Measurements from ENCODE around the gene SPEM2. TPM values are rescaled to one million over a fixed set of nuclear protein-coding genes. Genes with fewer than 3 reads are reported as not detected.

Gene SPEM2
- total RNA-seq, 1 experiment from 2014 or later = not detected

DNA sequence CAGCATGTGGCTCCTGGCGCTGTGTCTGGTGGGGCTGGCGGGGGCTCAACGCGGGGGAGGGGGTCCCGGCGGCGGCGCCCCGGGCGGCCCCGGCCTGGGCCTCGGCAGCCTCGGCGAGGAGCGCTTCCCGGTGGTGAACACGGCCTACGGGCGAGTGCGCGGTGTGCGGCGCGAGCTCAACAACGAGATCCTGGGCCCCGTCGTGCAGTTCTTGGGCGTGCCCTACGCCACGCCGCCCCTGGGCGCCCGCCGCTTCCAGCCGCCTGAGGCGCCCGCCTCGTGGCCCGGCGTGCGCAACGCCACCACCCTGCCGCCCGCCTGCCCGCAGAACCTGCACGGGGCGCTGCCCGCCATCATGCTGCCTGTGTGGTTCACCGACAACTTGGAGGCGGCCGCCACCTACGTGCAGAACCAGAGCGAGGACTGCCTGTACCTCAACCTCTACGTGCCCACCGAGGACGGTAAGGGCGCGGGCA is 17.1 kb upstream of the SPEM2 start:
- Histone ChIP-seq H3K79me2 (ENCODE audit: insufficient read depth, low read length) (no peaks in the 10 kb centered on the region), H3K14ac (ENCODE audit: insufficient read depth, low read length) (no peak overlapping the region), H4K20me1 (ENCODE audit: control insufficient read depth, insufficient read depth, insufficient read length) (no peaks in the 10 kb centered on the region), H3K4me1 (ENCODE audit: insufficient read depth, low read length) (no peaks in the 10 kb centered on the region; the same call in 1 of the 2 replicates), H3K27ac (ENCODE audit: insufficient read length, low read depth, low read length) (no peak overlapping the region), H3K23me2 (ENCODE audit: insufficient read length, low read depth, low read length, poor library complexity, severe bottlenecking) (peaks cover 5% of the 10 kb centered on the region), H3T11ph (ENCODE audit: low read length) (no peak overlapping the region), H3K4me2 (ENCODE audit: insufficient read depth, insufficient read length, low read length) (no peak overlapping the region), H2BK12ac (ENCODE audit: insufficient read length, low read depth, low read length) (no peak overlapping the region), H3K56ac (ENCODE audit: insufficient read length, low read depth, low read length) (no peak overlapping the region), H2AFZ (ENCODE audit: low read length) (no peak overlapping the region), H2BK120ac (ENCODE audit: low read depth, low read length, poor library complexity, severe bottlenecking) (no peak overlapping the region), H2BK5ac (ENCODE audit: insufficient read length, low read length) (no peak overlapping the region), H4K91ac (ENCODE audit: insufficient read length, low read depth, low read length) (no peak overlapping the region), H3K27me3 (ENCODE audit: insufficient read depth, low read length) (no peaks in the 10 kb centered on the region), H3K79me1 (ENCODE audit: insufficient read depth, low read depth, low read length, poor library complexity, severe bottlenecking) (no peaks in the 10 kb centered on the region), H3K23ac (ENCODE audit: insufficient read length, low read depth, low read length) (no peak overlapping the region), H3K4ac (ENCODE audit: low read depth, low read length) (no peak overlapping the region), H4K8ac (replicated peaks; ENCODE audit: insufficient read length, low read depth, low read length) (no peak overlapping the region), H2AK5ac (ENCODE audit: insufficient read length, low read length) (no peak overlapping the region), H2BK15ac (ENCODE audit: low read depth, low read length) (no peak overlapping the region; the same call in 1 of the 2 replicates), H4K5ac (ENCODE audit: insufficient read length, low read depth, low read length) (no peak overlapping the region), H3K9me3 (ENCODE audit: control insufficient read depth, low read depth, low read length) (no peaks in the 10 kb centered on the region), H3K9ac (ENCODE audit: extremely low read depth, insufficient read length, low read length) (no peak overlapping the region), H2BK20ac (ENCODE audit: low read depth, low read length, poor library complexity, severe bottlenecking) (no peak overlapping the region), H3K18ac (ENCODE audit: insufficient read length, low read depth, low read length) (no peak overlapping the region)
- peaks cover 16 to 36% (median 27%) of the 10 kb centered on the region in 3 experiments for H3K36me3 Mint-ChIP-seq (ENCODE audit: insufficient read depth in 1 of 3, low read depth in 3 of 3)
- no peak for DNase-seq
- no CpG with 5 or more reads among the region's 58 CpGs for WGBS (ENCODE audit: extremely low coverage, insufficient read length, low lambda C conversion rate)
- H3K9me3 Mint-ChIP-seq = peaks cover 0 to 2% of the 10 kb centered on the region in 2 experiments; a peak in 1 of 5 replicates
- peaks cover 18 to 38% of the 10 kb centered on the region in 2 experiments for H3K4me1 Mint-ChIP-seq
- H3K4me3 Mint-ChIP-seq = no peak overlapping the region
- TF ChIP-seq, protein P1, sequence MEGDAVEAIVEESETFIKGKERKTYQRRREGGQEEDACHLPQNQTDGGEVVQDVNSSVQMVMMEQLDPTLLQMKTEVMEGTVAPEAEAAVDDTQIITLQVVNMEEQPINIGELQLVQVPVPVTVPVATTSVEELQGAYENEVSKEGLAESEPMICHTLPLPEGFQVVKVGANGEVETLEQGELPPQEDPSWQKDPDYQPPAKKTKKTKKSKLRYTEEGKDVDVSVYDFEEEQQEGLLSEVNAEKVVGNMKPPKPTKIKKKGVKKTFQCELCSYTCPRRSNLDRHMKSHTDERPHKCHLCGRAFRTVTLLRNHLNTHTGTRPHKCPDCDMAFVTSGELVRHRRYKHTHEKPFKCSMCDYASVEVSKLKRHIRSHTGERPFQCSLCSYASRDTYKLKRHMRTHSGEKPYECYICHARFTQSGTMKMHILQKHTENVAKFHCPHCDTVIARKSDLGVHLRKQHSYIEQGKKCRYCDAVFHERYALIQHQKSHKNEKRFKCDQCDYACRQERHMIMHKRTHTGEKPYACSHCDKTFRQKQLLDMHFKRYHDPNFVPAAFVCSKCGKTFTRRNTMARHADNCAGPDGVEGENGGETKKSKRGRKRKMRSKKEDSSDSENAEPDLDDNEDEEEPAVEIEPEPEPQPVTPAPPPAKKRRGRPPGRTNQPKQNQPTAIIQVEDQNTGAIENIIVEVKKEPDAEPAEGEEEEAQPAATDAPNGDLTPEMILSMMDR (conservative IDR thresholded peaks at IDR 0.05) = no peak
- no peaks in the 10 kb centered on the region for H3K27me3 Mint-ChIP-seq (ENCODE audit: low read depth)
- no peak overlapping the region for H3K27ac Mint-ChIP-seq
